Activated B cell treated with CpG ODN at 0.5 μM for 24 hours (primary cell): Measurements from ENCODE around the gene DLGAP1. TPM values are rescaled to one million over a fixed set of nuclear protein-coding genes. Genes with fewer than 3 reads are reported as not detected.

Experiments
- ATAC-seq: fragments of 200-7000 bp; cut with Tn5 transposase; one replicate; pipeline ENCODE4 v1.10.0; 2021; ENCODE audit warnings: low read depth, mild to moderate bottlenecking, moderate library complexity
- CTCF ChIA-PET: fragments of 350-600 bp; sonication (Branson Sonifier 250); formaldehyde crosslinking; loops from one replicate; lab custom pipeline; 2021; ENCODE audit warnings: antibody characterized with exemption; lab: Charles Lee
- POLR2A ChIA-PET: fragments of 350-600 bp; sonication (Branson Sonifier 250); formaldehyde crosslinking; loops from one replicate; lab custom pipeline; 2021; ENCODE audit warnings: antibody characterized with exemption; lab: Charles Lee
- DNase-seq: peaks from one replicate; pipeline ENCODE4 v3.0.0; 2022
- H3K27ac Mint-ChIP-seq: one replicate; pipeline ENCODE4 v1.8.0; 2020; ENCODE audit warnings: mixed read lengths
- H3K27me3 Mint-ChIP-seq: one replicate; pipeline ENCODE4 v1.8.0; 2021; ENCODE audit warnings: mixed read lengths
- H3K36me3 Mint-ChIP-seq: one replicate; pipeline ENCODE4 v1.8.0; 2021; ENCODE audit warnings: low read depth, mixed read lengths
- H3K4me1 Mint-ChIP-seq: one replicate; pipeline ENCODE4 v1.8.0; 2021; ENCODE audit warnings: mixed read lengths
- H3K4me3 Mint-ChIP-seq: one replicate; pipeline ENCODE4 v1.8.0; 2020; ENCODE audit warnings: mild to moderate bottlenecking, mixed read lengths
- H3K9me3 Mint-ChIP-seq: one replicate; pipeline ENCODE4 v1.8.0; 2020; ENCODE audit warnings: mixed read lengths
- intact Hi-C: fragments of 100-400 bp; cut with micrococcal nuclease; formaldehyde crosslinking; loops from one replicate; pipeline ENCODE4 v1.15.1; 2024
- total RNA-seq: library from RNA; stranded (reverse); gene quantifications from 2 replicates; pipeline ENCODE4 v1.2.3, GENCODE V29; 2022
- TF ChIP-seq, protein P1 (sequence below): fragments of 200-600 bp; IDR thresholded peaks from one replicate; pipeline ENCODE4 v1.8.0; 2022; ENCODE audit warnings: antibody characterized with exemption, mild to moderate bottlenecking

DLGAP1 gene
- total RNA-seq, 1 donor from 2014 or later = 0.18 TPM

DNA sequence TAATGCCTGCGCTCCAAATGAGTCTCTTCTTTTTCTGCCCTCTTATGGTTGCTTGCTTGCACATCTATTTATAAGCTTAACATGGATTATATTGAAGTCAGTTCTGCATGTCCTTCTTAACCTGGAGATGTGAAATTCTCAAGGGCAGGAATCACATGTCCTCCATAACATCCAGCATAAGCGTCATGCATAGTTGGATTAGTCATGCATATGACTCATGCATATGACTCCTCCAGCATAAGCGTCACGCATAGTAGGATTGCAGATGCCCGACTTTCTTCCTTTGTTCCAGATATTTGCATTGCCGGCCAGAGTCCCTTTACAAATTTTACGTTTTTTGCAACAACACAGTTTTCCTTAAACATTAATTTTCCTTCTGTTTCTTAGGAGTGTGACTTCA lies 696.6 kb downstream of the DLGAP1 start:
- no peak overlapping the region for H3K27ac Mint-ChIP-seq
- no peak overlapping the region for H3K4me3 Mint-ChIP-seq
- ChIA-PET CTCF (no interaction called here), POLR2A (no interaction called here)
- H3K9me3 Mint-ChIP-seq = peaks cover 6% of the 10 kb centered on the region
- intact Hi-C loops = no loop called here
- H3K4me1 Mint-ChIP-seq = no peaks in the 10 kb centered on the region
- no peak for ATAC-seq
- TF ChIP-seq, protein P1, sequence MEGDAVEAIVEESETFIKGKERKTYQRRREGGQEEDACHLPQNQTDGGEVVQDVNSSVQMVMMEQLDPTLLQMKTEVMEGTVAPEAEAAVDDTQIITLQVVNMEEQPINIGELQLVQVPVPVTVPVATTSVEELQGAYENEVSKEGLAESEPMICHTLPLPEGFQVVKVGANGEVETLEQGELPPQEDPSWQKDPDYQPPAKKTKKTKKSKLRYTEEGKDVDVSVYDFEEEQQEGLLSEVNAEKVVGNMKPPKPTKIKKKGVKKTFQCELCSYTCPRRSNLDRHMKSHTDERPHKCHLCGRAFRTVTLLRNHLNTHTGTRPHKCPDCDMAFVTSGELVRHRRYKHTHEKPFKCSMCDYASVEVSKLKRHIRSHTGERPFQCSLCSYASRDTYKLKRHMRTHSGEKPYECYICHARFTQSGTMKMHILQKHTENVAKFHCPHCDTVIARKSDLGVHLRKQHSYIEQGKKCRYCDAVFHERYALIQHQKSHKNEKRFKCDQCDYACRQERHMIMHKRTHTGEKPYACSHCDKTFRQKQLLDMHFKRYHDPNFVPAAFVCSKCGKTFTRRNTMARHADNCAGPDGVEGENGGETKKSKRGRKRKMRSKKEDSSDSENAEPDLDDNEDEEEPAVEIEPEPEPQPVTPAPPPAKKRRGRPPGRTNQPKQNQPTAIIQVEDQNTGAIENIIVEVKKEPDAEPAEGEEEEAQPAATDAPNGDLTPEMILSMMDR = no peak
- H3K36me3 Mint-ChIP-seq = peaks cover 1% of the 10 kb centered on the region
- no peak for DNase-seq
- H3K27me3 Mint-ChIP-seq = peaks cover 3% of the 10 kb centered on the region

DNA sequence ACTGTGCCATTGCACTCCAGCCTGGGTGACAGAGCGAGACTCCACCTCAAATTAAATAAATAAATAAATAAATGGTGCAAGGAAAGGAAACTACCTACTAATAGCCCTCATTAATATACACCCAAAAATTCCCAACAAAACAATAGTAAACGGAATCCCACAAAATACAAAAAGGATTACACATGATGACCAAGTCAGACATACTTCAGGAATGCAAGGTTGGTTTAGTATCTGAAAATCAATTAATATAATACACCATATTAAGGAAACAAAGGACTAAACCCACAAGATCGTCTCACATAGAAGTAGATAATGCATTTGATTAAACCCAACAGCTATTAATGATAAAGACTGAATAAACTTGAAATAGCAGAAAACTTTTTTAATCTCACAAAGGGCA lies 697.7 kb downstream of the DLGAP1 start:
- Mint-ChIP-seq H3K27ac (no peak overlapping the region), H3K4me1 (no peaks in the 10 kb centered on the region), H3K4me3 (no peak overlapping the region), H3K36me3 (peaks cover 1% of the 10 kb centered on the region), H3K9me3 (peaks cover 6% of the 10 kb centered on the region), H3K27me3 (peaks cover 8% of the 10 kb centered on the region)
- TF ChIP-seq, protein P1 = no peak
- CTCF ChIA-PET = no interaction called here
- DNase-seq (no peak), ATAC-seq (no peak)
- intact Hi-C loops = no loop called here
- POLR2A ChIA-PET = no interaction called here

DNA sequence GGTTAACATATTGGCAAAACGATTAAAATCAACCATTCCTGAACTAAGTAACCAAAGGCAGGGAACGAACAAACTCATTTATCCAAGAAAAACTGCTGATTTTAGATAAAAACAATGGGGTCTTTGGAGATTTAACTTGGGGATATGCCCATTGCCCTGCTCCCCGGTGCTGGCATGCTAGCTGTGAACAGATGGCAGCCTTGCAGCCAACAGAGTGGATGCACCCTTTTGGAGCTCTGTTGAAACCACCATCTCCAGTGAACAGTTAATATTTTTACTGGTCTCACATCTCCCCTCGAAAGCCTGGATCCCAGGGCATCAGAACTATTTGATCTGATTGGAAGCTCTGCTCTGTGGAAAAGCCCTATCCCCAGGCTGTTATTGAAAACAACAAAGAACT lies 702.0 kb downstream of the DLGAP1 start:
- TF ChIP-seq, protein P1 = no peak
- Mint-ChIP-seq H3K4me1 (no peaks in the 10 kb centered on the region), H3K4me3 (no peak overlapping the region), H3K9me3 (peaks cover 6% of the 10 kb centered on the region), H3K27ac (no peak overlapping the region), H3K27me3 (peaks cover 8% of the 10 kb centered on the region), H3K36me3 (peaks cover 1% of the 10 kb centered on the region)
- ChIA-PET CTCF (no interaction called here), POLR2A (no interaction called here)
- ATAC-seq (no peak), DNase-seq (no peak)
- intact Hi-C loops = no loop called here

DNA sequence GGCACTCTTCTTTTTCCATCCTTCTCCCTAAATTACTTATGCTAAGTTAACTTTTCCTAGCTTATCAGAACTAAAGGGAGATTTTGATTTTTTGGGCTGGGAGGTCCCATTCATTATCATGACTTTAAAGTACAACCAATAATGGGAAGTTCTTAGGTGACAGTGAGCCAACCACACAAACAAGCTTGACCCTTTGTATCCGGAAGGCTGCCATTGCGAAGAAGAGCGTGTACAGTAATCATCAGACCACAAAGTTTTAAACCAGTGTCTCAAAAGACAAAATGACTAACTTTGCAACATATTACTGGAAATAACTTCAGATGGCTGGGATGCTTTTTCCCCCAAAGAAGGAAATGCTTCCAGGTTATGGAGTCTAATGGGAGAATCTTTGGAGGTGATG lies 707.0 kb downstream of the DLGAP1 start:
- H3K4me3 Mint-ChIP-seq = no peak overlapping the region
- H3K36me3 Mint-ChIP-seq = no peaks in the 10 kb centered on the region
- intact Hi-C loops = no loop called here
- H3K4me1 Mint-ChIP-seq = no peaks in the 10 kb centered on the region
- H3K9me3 Mint-ChIP-seq = no peaks in the 10 kb centered on the region
- TF ChIP-seq, protein P1 = no peak
- DNase-seq (no peak), ATAC-seq (no peak)
- CTCF ChIA-PET = no interaction called here
- H3K27me3 Mint-ChIP-seq = peaks cover 4% of the 10 kb centered on the region
- no peak overlapping the region for H3K27ac Mint-ChIP-seq
- POLR2A ChIA-PET = no interaction called here

DNA sequence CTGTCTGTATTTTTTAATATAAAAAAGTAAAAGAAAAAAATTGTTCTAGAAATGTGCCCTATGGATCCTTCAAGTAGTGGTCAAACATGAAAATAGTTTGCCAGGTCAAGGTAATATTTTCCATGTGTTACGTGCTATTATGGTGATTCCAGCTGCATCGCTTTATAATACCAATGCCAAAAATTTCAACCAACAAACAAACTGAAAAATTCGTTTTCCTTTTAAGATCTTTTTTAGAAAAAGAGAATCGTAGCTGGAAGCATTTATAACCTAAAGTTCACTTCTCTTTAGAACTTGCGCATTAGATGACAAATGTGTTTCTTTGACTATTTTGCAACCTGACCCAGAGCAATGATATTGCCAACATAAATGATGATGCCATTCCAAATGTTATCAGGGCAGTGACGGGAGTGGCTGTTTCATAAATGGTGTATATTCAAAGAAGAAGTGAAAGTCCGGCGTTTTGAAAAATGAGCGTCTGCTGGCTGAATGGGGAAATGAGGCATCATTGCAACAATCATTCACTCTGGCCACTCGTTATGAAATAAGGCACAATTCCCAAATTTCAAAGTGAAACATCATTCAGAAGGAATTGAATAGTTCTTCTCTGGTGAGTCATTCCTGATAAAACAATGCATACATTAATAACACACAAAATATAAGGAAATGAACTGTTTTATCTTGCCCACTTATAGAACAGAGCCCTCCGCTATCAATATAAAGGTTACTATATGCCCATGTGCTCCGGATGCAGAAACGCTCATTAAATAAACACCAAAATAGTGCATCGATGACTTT lies 707.7 kb downstream of the DLGAP1 start:
- Mint-ChIP-seq H3K4me3 (no peak overlapping the region), H3K27me3 (peaks cover 3% of the 10 kb centered on the region), H3K4me1 (no peaks in the 10 kb centered on the region), H3K27ac (no peak overlapping the region), H3K36me3 (no peaks in the 10 kb centered on the region), H3K9me3 (no peaks in the 10 kb centered on the region)
- ATAC-seq = no peak
- TF ChIP-seq, protein P1 = no peak
- no peak for DNase-seq
- CTCF ChIA-PET = no interaction called here
- POLR2A ChIA-PET = no interaction called here
- intact Hi-C loops = no loop called here
